Midbrain (tissue), 1 donor: ENCODE measurements around the gene LRRFIP2.
"Not testable (repeated sequence)": the region's sequence is repeated elsewhere in the genome, so short reads cannot be mapped to it uniquely, and the experiment has no call there.

Experiments
- DNase-seq: peaks from one replicate; lab custom pipeline; 2025; lab: John Stamatoyannopoulos, UW

Gene LRRFIP2

GRCh38 chr3:37058117-37058516 lies 116.3 kb downstream of the LRRFIP2 start:
- DNase-seq: no peak

GRCh38 chr3:37056826-37057225 lies 117.6 kb downstream of the LRRFIP2 start:
- no peak for DNase-seq

- not testable (repeated sequence) for DNase-seq
These were observed 119.3 kb downstream of the LRRFIP2 start for GRCh38 chr3:37055077-37055476.

DNA sequence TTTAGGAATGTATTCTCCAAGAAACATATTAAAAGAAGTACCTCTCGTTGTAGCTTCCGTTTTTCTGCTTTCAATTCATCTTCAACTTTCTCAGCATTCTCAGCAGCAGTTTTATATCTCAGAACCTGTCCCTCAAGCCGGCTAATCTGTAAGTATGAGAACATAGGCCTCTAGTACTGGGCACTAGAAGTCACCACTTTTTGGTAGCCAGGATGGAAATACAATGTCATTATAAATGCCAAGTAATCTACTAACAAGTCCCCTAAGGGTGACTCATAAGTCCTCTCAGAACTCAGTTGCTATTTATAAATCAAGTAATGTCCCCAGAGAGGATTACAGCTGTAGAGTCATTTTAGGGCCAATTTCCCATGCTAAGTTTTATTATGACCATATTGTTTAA lies 120.0 kb downstream of the LRRFIP2 start:
- DNase-seq: no peak

GRCh38 chr3:37053753-37054152 lies 120.6 kb downstream of the LRRFIP2 start:
- DNase-seq: no peak

DNA sequence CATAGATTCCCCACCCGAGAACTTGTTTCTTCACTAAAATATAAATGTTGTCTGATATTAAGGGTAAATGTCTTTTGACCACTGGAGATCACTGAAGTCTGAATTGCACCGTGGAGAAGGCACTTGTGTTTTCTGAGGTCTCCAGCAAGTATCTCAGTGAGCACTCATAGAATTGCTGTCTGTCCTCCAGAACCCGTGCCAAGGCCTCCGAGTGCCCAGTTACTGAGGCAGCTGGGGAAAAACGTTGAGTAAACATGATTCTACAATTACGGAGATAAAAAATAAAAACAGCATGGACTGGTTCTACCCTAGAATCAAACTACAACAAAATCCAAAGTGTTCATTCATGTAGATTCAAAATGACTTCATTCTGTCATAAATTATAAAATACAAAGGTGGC lies 121.0 kb downstream of the LRRFIP2 start:
- DNase-seq: peak; percentile 41

- no peak for DNase-seq
These were observed 121.5 kb downstream of the LRRFIP2 start for GRCh38 chr3:37052860-37053259.

DNA sequence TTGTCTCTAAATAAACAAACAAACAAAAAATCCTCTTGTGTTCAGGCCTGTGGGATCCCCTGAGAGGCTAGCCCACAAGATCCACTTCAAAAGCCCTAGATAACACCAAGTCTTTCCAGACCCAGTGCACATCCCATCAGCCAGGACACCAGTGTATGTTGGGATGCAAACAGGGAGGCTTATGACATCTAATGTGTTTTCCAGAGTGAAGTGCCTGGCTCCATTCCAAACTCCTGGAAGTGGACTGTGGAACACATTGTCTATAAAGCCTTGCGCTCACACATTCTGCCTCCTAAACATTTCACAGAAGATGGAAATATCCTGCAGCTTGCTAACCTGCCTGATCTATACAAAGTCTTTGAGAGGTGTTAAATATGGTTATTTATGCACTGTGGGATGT lies 124.1 kb downstream of the LRRFIP2 start:
- no peak for DNase-seq

- not testable (repeated sequence) for DNase-seq
These were observed 131.7 kb downstream of the LRRFIP2 start for GRCh38 chr3:37042712-37043111.

- DNase-seq: no peak
These were observed 132.7 kb downstream of the LRRFIP2 start for GRCh38 chr3:37041546-37042195.

DNA sequence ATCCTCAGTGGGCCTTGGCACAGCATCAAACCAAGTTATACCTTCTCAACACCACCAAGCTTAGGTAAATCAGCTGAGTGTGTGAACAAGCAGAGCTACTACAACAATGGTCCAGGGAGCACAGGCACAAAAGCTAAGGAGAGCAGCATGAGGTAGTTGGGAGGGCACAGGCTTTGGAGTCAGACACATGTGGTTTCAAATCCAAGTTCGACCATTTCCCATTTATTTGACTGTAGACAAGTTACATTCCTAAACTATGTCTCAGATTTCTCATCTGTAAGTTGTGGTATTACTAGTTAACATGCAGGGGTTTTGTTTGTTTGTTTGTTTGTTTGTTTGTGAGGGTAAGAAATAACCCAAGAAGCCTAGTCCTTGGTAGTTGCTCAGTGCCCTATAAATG lies 134.2 kb downstream of the LRRFIP2 start:
- DNase-seq: no peak

- no peak for DNase-seq
These were observed 135.1 kb downstream of the LRRFIP2 start for GRCh38 chr3:37039161-37039846.

- no peak for DNase-seq
These were observed 137.0 kb downstream of the LRRFIP2 start for GRCh38 chr3:37037352-37037751.

GRCh38 chr3:37032961-37033360 lies 141.4 kb downstream of the LRRFIP2 start:
- no peak for DNase-seq

GRCh38 chr3:37031096-37031682 lies 143.2 kb downstream of the LRRFIP2 start:
- no peak for DNase-seq

- DNase-seq: no peak
These were observed 143.8 kb downstream of the LRRFIP2 start for GRCh38 chr3:37030588-37030987.

DNA sequence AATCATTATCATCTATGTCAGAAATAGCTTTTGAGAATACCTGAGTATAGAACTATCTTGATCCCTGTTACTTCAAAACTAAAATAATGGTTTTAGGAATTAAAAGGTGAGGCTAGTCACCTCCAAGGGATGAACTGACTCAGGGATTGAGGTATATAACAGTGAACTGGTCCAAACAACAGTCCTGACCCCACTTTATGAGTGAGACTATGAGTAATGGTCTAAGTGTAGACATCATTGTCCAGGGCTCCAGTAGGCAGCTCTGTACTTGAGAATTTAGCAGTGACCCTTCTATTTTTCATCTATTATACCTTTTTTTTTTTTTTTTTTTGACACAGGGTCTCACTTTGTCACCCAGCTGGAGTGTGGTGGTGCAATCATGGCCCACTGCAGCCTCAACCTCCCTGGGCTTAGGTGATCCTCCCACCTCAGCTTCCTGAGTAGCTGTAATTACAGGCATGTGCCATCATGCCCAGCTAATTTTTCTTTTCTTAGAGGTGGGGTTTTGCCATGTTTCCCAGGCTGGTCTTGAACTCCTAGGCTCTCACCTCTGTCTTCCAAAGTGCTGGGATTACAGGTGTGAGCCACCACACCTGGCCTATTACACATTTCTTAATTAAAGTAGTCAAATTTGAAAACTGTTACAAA lies 144.7 kb downstream of the LRRFIP2 start:
- no peak for DNase-seq

GRCh38 chr3:37029111-37029510 lies 145.3 kb downstream of the LRRFIP2 start:
- no peak for DNase-seq

DNA sequence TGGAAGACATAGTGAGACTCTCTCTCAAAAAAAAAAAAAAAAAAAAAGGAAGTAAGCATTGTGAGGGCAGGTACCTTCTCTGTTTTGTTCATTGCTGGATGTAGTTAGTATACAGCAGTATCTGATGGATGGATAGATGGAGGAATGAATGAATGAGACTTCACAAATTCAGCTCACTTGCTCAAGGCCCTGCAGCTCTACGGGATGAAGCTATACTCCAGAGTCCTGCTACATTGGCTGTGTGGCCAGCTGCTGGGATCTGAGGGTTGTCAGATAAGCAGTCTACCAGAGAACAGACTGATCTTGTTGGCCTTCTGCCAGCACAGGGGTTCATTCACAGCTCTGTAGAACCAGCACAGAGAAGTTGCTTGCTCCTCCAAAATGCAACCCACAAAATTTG lies 146.1 kb downstream of the LRRFIP2 start:
- no peak for DNase-seq

DNA sequence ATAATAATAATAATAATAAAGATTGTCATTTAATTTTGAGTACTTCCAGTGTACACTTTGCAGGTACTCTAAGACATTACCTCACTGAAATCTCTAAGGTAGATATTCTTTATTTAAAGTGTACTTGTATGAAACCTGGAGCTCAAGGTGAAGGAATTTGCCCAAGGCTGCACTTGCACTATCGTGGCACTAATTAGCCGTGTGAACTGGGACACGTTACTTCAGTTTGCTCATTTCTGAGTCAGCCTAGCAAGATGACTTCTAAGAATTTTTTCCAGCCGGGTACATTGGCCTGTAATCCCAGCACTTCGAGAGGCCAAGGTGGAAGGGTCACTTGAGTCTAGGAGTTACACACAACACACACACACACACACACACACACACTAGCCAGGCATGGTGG lies 147.5 kb downstream of the LRRFIP2 start:
- DNase-seq: no peak

- DNase-seq: no peak
These were observed 148.6 kb downstream of the LRRFIP2 start for GRCh38 chr3:37025561-37026335.

DNA sequence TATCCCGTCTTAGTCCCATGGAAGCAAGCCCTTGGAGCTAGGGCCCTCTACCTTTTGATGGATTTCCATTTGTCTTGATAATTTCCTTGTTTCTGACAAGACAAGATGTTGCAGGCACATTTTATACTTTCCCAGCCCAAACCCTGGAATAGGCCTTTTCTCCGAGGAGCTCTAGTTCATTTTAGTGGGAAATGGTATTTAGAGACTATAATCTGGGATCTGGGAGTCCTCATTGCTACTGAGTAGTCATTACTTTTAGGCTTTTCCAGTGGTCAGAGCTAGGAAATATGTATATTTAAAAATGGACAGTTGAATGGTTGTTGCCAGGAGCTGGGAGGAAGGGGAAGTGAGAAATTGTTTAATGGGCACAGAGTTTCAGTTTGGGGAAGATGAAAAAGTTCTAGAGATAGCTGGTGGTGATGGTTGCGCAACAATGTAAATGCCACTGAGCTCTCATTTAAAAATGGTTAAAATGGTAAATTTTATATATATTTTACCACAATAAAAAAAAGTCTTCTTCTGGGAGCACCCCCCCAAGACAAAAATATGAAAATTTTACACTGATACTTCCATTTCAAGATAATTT lies 149.5 kb downstream of the LRRFIP2 start:
- no peak for DNase-seq
